Panc1 (cell line): Measurements from ENCODE around the gene AKAP5. TPM values are rescaled to one million over a fixed set of nuclear protein-coding genes. Genes with fewer than 3 reads are reported as not detected.

Source experiments
- ATAC-seq: fragments of 200-7000 bp; cut with Tn5 transposase; 2 replicates; pipeline ENCODE4 v1.9.1; 2020; ENCODE audit warnings: mild to moderate bottlenecking, moderate library complexity
- BruUV-seq: library from RNA; stranded (reverse); fragments of 400-500 nt; replicated peaks from 2 replicates; lab custom pipeline; 2021; lab: Mats Ljungman, UMichigan
- CTCF ChIA-PET: fragments of 300-600 bp; sonication (Branson Sonifier 250); formaldehyde crosslinking; loops from one replicate; lab custom pipeline; 2022; ENCODE audit warnings: antibody characterized with exemption; lab: Charles Lee
- POLR2A ChIA-PET: fragments of 300-600 bp; sonication (Branson Sonifier 250); formaldehyde crosslinking; loops from one replicate; lab custom pipeline; 2022; ENCODE audit warnings: antibody characterized with exemption; lab: Charles Lee
- DNase-seq: peaks from one replicate; pipeline ENCODE4 v3.0.0-alpha.2; 2010; ENCODE audit warnings: low read depth, low spot score
- H3K27ac ChIP-seq: 2 replicates; pipeline ENCODE4 v1.5.1; 2011; ENCODE audit warnings: mild to moderate bottlenecking, low read length, inconsistent platforms
- H3K27me3 ChIP-seq: fragments of 200-500 bp; sonication (Bioruptor generic); 2 replicates; pipeline ENCODE4 v1.6.0; 2014; ENCODE audit warnings: low read length, inconsistent platforms; ENCODE audit not compliant: control insufficient read depth, insufficient read depth
- H3K36me3 ChIP-seq: fragments of 200-500 bp; sonication (Bioruptor generic); 2 replicates; pipeline ENCODE4 v1.5.1; 2014; ENCODE audit warnings: inconsistent platforms, mild to moderate bottlenecking, low read length, moderate library complexity; ENCODE audit not compliant: control insufficient read depth, insufficient read depth
- H3K4me1 ChIP-seq: 2 replicates; pipeline ENCODE4 v1.5.1; 2011; ENCODE audit warnings: inconsistent platforms, mild to moderate bottlenecking, low read length, moderate library complexity; ENCODE audit not compliant: control insufficient read depth, insufficient read depth
- H3K4me3 ChIP-seq, 2 experiments: 2 replicates each; pipeline ENCODE4 v1.5.1; 2011 to 2012; ENCODE audit warnings: low read depth in 2 of 2, low read length in 2 of 2, mild to moderate bottlenecking in 2 of 2, inconsistent platforms in 1 of 2, moderate library complexity in 1 of 2
- H3K9me3 ChIP-seq: fragments of 200-500 bp; sonication (Bioruptor generic); 2 replicates; pipeline ENCODE4 v1.5.1; 2014; ENCODE audit warnings: low read depth, mild to moderate bottlenecking, inconsistent platforms, low read length, moderate library complexity; ENCODE audit not compliant: control insufficient read depth, insufficient read depth
- CTCF ChIP-seq: fragments of 450-650 bp; IDR thresholded peaks from 2 replicates; pipeline ENCODE4 v1.5.1; 2017; ENCODE audit warnings: mild to moderate bottlenecking
- POLR2AphosphoS5 ChIP-seq: IDR thresholded peaks from 2 replicates; pipeline ENCODE4 v1.6.1; 2012; ENCODE audit warnings: mild to moderate bottlenecking, low read depth, low read length, moderate library complexity
- REST ChIP-seq, 2 experiments: IDR thresholded peaks; 2 replicates each; pipeline ENCODE4 v1.6.1; 2011 to 2012; ENCODE audit warnings: low read depth in 2 of 2, control low read depth in 1 of 2, low read length in 1 of 2, mild to moderate bottlenecking in 1 of 2, moderate library complexity in 1 of 2; ENCODE audit not compliant: insufficient read depth in 1 of 2
- SIN3A ChIP-seq: IDR thresholded peaks from 2 replicates; pipeline ENCODE4 v1.6.1; 2012; ENCODE audit warnings: low read depth, mild to moderate bottlenecking, low read length, moderate library complexity, borderline replicate concordance; ENCODE audit not compliant: insufficient read depth
- TCF7L2 ChIP-seq: IDR thresholded peaks from 2 replicates; pipeline ENCODE4 v1.6.1; 2011; ENCODE audit warnings: mild to moderate bottlenecking, low read depth, low read length, inconsistent platforms
- in situ Hi-C: cut with HindIII; loops from 2 replicates; pipeline ENCODE4 v1.10.0; 2016; ENCODE audit warnings: low sequenced_read_pairs, low pct_unique_long_range_greater_than_20kb
- intact Hi-C: fragments of 100-400 bp; cut with micrococcal nuclease; formaldehyde crosslinking; loops from one replicate; pipeline ENCODE4 v1.10.0; 2022; ENCODE audit not compliant: unreplicated experiment
- total RNA-seq: library from RNA; stranded (reverse); gene quantifications from one replicate; pipeline ENCODE4 v1.2.1, GENCODE V29; 2021; ENCODE audit not compliant: unreplicated experiment

Gene AKAP5
- total RNA-seq, 1 experiment from 2014 or later: 0.64 TPM

- Histone ChIP-seq H3K9me3 (no peaks in the 10 kb centered on the region), H3K36me3 (peaks cover 8% of the 10 kb centered on the region; the same call in 1 of the 2 replicates), H3K27ac (no peak overlapping the region), H3K4me3 (no peak overlapping the region), H3K4me1 (no peaks in the 10 kb centered on the region), H3K27me3 (no peaks in the 10 kb centered on the region)
- no peak for TF ChIP-seq REST (IDR thresholded peaks at IDR 0.05; ENCODE audit: insufficient read depth in 1 of 2, low read depth in 2 of 2, low read length in 1 of 2)
- TF ChIP-seq POLR2AphosphoS5: no peak
- TF ChIP-seq SIN3A: no peak
- TF ChIP-seq TCF7L2: no peak
- no peak for TF ChIP-seq CTCF
- ATAC-seq: no peak
- no TSS peak for BruUV-seq
- in situ Hi-C loops (no loop called here), intact Hi-C loops (no loop called here)
- CTCF ChIA-PET: interaction anchor here (0.7 kb wide), 1 partner anchor 64 kb away, joined by 8 read pairs; no protein-coding TSS in a partner anchor
- POLR2A ChIA-PET: no interaction called here
- no peak for DNase-seq
Observed at GRCh38 chr14:64419003-64419402, 46.3 kb upstream of the AKAP5 start.

- Histone ChIP-seq H3K27ac (no peak overlapping the region), H3K36me3 (peaks cover 14% of the 10 kb centered on the region), H3K4me1 (no peaks in the 10 kb centered on the region), H3K27me3 (no peaks in the 10 kb centered on the region), H3K9me3 (no peaks in the 10 kb centered on the region), H3K4me3 (no peak overlapping the region)
- TF ChIP-seq POLR2AphosphoS5 (no peak), TCF7L2 (no peak), REST (IDR thresholded peaks at IDR 0.05; ENCODE audit: insufficient read depth in 1 of 2, low read depth in 2 of 2, low read length in 1 of 2) (no peak), SIN3A (no peak), CTCF (no peak)
- intact Hi-C loops (no loop called here), in situ Hi-C loops (no loop called here)
- CTCF ChIA-PET: no interaction called here
- no peak for DNase-seq
- POLR2A ChIA-PET: no interaction called here
- ATAC-seq: no peak
- no TSS peak for BruUV-seq
Observed at GRCh38 chr14:64421166-64421565, 44.1 kb upstream of the AKAP5 start.
